MCF 10A (cell line): ENCODE data around the gene ADGRF3. TPM values are rescaled to one million over a fixed set of nuclear protein-coding genes. Genes with fewer than 3 reads are reported as not detected.
"Not testable (repeated sequence)": the region's sequence is repeated elsewhere in the genome, so short reads cannot be mapped to it uniquely, and the experiment has no call there.

ENCODE experiments used
- BruUV-seq: library from RNA; stranded (reverse); fragments of 400-500 nt; replicated peaks from 2 replicates; lab custom pipeline; 2021; lab: Mats Ljungman, UMichigan
- CTCF ChIA-PET: fragments of 300-600 bp; sonication (Branson Sonifier 250); formaldehyde crosslinking; extraction: SDS; loops from one replicate; lab custom pipeline; 2021; ENCODE audit warnings: antibody characterized with exemption, inconsistent platforms; lab: Yijun Ruan, JAX
- POLR2A ChIA-PET: fragments of 300-600, 350-650 bp; sonication (Branson Sonifier 250); formaldehyde crosslinking; extraction: SDS; loops from one replicate; lab custom pipeline; 2020; ENCODE audit warnings: antibody characterized with exemption, inconsistent platforms; lab: Yijun Ruan, JAX
- DNase-seq: peaks from one replicate; pipeline ENCODE4 v3.0.0-alpha.2; 2018; ENCODE audit not compliant: unreplicated experiment
- H3K27ac Mint-ChIP-seq: one replicate; pipeline ENCODE4 v1.8.0; 2022; ENCODE audit warnings: mild to moderate bottlenecking, low read depth, mixed read lengths; ENCODE audit not compliant: unreplicated experiment
- H3K27me3 Mint-ChIP-seq: one replicate; pipeline ENCODE4 v1.8.0; 2022; ENCODE audit warnings: mixed read lengths; ENCODE audit not compliant: insufficient read depth, unreplicated experiment
- H3K36me3 Mint-ChIP-seq: one replicate; pipeline ENCODE4 v1.8.0; 2022; ENCODE audit warnings: mild to moderate bottlenecking, moderate library complexity, mixed read lengths; ENCODE audit not compliant: insufficient read depth, unreplicated experiment
- H3K4me1 Mint-ChIP-seq: one replicate; pipeline ENCODE4 v1.8.0; 2022; ENCODE audit warnings: mixed read lengths; ENCODE audit not compliant: insufficient read depth, unreplicated experiment
- H3K4me3 Mint-ChIP-seq: one replicate; pipeline ENCODE4 v1.8.0; 2022; ENCODE audit warnings: mild to moderate bottlenecking, moderate library complexity, mixed read lengths; ENCODE audit not compliant: unreplicated experiment
- H3K9me3 Mint-ChIP-seq: one replicate; pipeline ENCODE4 v1.8.0; 2022; ENCODE audit warnings: mixed read lengths; ENCODE audit not compliant: unreplicated experiment
- intact Hi-C: fragments of 100-400 bp; cut with micrococcal nuclease; formaldehyde crosslinking; loops from 2 replicates; pipeline ENCODE4 v1.14.1; 2022
- total RNA-seq: library from RNA; stranded (reverse); gene quantifications from 2 replicates; pipeline ENCODE4 v1.2.3, GENCODE V29; 2022
- TF ChIP-seq, protein P1 (sequence below): fragments of 200-600 bp; IDR thresholded peaks from one replicate; pipeline ENCODE4 v1.8.0; 2022; ENCODE audit warnings: antibody characterized with exemption, mild to moderate bottlenecking; ENCODE audit not compliant: unreplicated experiment

The ADGRF3 gene
- total RNA-seq, 1 experiment from 2014 or later: not detected

DNA sequence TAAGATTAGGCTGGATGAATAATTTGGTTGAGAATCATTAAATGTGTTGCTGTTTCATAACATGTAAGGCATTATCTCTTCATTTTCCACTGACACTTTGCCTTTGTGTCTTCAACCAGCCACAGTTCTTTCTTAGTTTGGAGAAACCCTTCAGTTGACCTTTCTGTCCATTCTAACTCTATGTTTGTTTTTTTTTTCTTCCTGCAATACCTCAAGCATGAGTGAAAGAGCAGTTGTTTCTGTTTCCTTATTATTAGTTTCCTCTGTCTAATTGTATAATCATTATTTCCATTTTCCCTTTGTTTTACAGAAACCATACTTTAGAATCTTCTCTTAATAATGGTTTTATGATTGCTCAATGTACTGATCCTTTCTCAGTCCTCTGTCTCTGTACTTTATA, 76.2 kb downstream of the ADGRF3 start:
- Mint-ChIP-seq H3K9me3 (no peaks in the 10 kb centered on the region), H3K36me3 (peaks cover 43% of the 10 kb centered on the region), H3K4me3 (no peak overlapping the region), H3K27ac (peak overlapping the region; percentile 50), H3K4me1 (peaks cover 34% of the 10 kb centered on the region), H3K27me3 (no peaks in the 10 kb centered on the region)
- DNase-seq: no peak
- TF ChIP-seq, protein P1, sequence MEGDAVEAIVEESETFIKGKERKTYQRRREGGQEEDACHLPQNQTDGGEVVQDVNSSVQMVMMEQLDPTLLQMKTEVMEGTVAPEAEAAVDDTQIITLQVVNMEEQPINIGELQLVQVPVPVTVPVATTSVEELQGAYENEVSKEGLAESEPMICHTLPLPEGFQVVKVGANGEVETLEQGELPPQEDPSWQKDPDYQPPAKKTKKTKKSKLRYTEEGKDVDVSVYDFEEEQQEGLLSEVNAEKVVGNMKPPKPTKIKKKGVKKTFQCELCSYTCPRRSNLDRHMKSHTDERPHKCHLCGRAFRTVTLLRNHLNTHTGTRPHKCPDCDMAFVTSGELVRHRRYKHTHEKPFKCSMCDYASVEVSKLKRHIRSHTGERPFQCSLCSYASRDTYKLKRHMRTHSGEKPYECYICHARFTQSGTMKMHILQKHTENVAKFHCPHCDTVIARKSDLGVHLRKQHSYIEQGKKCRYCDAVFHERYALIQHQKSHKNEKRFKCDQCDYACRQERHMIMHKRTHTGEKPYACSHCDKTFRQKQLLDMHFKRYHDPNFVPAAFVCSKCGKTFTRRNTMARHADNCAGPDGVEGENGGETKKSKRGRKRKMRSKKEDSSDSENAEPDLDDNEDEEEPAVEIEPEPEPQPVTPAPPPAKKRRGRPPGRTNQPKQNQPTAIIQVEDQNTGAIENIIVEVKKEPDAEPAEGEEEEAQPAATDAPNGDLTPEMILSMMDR: no peak
- ChIA-PET POLR2A (interaction anchor here (0.8 to 20.6 kb wide), 10 partner anchors 8 to 392 kb away, joined by 3 to 694 read pairs (median 8); partner anchors contain the start of genes ADGRF3, ASXL2, HADHA and HADHB), CTCF (interaction anchor here (0.6 to 1.4 kb wide), 4 partner anchors 12 to 60 kb away, joined by 3 to 5 read pairs (median 4); partner anchors contain the start of gene HADHB)
- intact Hi-C loops: no loop called here
- no TSS peak for BruUV-seq

DNA sequence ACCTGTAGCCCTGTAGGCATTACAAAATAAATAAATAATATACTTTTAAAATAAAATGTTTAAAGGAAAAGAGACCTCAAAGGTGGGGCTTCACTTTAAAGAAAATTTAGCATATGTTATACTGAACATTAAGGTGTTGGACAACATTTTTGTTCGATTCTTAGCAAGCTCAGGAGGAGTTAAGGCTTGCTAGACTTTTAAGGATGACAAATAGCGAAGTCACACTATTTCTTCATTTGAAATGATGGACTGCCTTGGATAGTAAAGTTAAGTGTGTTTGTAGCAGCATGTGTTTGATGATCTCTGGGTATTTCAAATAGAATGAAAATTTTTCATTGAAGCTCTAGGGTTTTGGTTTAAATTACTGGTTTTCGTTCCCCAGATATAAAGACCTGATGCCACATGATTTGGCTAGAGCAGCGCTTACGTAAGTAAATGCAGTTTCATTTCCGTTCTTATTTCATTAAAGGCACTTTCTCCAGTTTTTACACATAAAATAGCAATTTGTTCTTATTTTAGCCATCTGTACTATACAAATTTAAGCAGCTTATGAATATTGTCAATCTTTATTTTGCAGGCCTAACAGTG, 76.9 kb downstream of the ADGRF3 start:
- peak overlapping the region; percentile 50 for H3K27ac Mint-ChIP-seq
- H3K4me1 Mint-ChIP-seq: peaks cover 28% of the 10 kb centered on the region
- ChIA-PET POLR2A (interaction anchor here (0.8 to 20.6 kb wide), 12 partner anchors 9 to 391 kb away, joined by 3 to 694 read pairs (median 7); partner anchors contain the start of genes ADGRF3, ASXL2, HADHA and HADHB), CTCF (interaction anchor here (0.6 to 1.4 kb wide), 4 partner anchors 11 to 250 kb away, joined by 3 to 4 read pairs (median 3); partner anchors contain the start of gene HADHB)
- peaks cover 44% of the 10 kb centered on the region for H3K36me3 Mint-ChIP-seq
- no peak overlapping the region for H3K4me3 Mint-ChIP-seq
- intact Hi-C loops: no loop called here
- TF ChIP-seq, protein P1: no peak
- BruUV-seq: no TSS peak
- no peaks in the 10 kb centered on the region for H3K27me3 Mint-ChIP-seq
- DNase-seq: peak; percentile 42
- H3K9me3 Mint-ChIP-seq: no peaks in the 10 kb centered on the region

DNA sequence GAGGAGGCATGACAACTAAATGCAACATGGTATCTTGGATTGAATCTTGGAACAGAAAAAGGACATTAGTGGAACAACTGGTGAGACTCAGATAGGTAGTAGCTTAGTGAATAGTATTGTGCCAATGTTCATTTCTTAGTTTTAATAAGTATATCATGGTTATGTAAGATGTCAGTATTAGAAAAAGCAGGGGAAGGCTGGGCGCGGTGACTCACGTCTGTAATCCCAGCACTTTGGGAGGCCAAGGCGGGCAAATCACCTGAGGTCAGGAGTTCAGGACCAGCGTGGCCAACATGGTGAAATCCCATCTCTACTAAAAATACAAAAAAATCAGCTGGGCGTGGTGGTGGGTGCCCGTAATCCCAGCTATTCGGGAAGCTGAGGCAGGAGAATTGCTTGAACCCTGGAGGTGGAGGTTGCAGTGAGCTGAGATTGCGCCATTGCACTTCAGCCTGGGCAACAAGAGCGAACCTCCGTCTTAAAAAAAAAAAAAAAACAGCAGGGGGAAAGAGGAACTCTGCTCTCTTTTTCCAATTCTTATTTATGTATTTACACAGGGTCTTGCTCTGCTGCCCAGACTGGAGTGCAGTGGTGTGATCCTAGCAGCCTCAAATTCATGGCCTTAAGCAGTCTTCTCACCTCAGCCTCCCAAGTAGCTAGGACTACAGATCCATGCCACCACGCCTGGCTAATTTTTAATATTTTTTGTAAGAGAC, 77.8 kb downstream of the ADGRF3 start:
- CTCF ChIA-PET: interaction anchor here (1.2 kb wide), 1 partner anchor 24 kb away, joined by 4 read pairs; the partner anchor contains the start of gene HADHB

DNA sequence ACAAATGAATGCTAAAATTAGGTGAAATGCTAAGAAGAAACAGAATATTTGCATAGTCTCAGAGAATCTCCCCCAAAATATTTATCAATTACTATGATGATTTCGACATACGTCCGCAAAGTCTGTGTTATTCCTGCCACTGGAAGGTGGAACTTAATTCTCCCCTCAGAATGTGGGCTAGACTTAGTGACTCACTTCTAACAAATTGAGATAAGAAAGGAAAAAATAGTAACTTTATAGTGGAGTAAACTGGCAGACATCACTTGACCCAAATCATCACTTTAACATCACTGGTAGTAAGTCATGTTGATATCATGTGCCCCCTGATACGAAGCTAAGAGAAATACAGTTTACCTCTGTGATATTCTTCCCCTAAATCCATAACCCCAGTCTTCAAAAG, 78.4 kb downstream of the ADGRF3 start:
- ChIA-PET CTCF (no interaction called here), POLR2A (interaction anchor here (0.6 to 20.6 kb wide), 10 partner anchors 8 to 77 kb away, joined by 3 to 694 read pairs (median 5); partner anchors contain the start of genes ADGRF3, HADHA, HADHB and SELENOI)
- H3K4me1 Mint-ChIP-seq: peaks cover 23% of the 10 kb centered on the region
- H3K9me3 Mint-ChIP-seq: no peaks in the 10 kb centered on the region
- BruUV-seq: no TSS peak
- TF ChIP-seq, protein P1: no peak
- H3K27me3 Mint-ChIP-seq: no peaks in the 10 kb centered on the region
- H3K4me3 Mint-ChIP-seq: no peak overlapping the region
- DNase-seq: peak; percentile 35
- H3K36me3 Mint-ChIP-seq: peaks cover 54% of the 10 kb centered on the region
- intact Hi-C loops: no loop called here
- no peak overlapping the region for H3K27ac Mint-ChIP-seq

More for the DNA sequence above, 77.8 kb downstream of the ADGRF3 start:
- Mint-ChIP-seq H3K27ac (peak overlapping the region; percentile 50), H3K36me3 (peaks cover 53% of the 10 kb centered on the region), H3K4me1 (peaks cover 28% of the 10 kb centered on the region)
- H3K9me3 Mint-ChIP-seq, BruUV-seq, H3K27me3 Mint-ChIP-seq, intact Hi-C loops, H3K4me3 Mint-ChIP-seq: not testable (repeated sequence)
- POLR2A ChIA-PET: interaction anchor here (0.6 to 20.6 kb wide), 15 partner anchors 9 to 77 kb away, joined by 3 to 694 read pairs (median 4); partner anchors contain the start of genes ADGRF3, HADHA, HADHB and SELENOI
- DNase-seq: peak; percentile 66

DNA sequence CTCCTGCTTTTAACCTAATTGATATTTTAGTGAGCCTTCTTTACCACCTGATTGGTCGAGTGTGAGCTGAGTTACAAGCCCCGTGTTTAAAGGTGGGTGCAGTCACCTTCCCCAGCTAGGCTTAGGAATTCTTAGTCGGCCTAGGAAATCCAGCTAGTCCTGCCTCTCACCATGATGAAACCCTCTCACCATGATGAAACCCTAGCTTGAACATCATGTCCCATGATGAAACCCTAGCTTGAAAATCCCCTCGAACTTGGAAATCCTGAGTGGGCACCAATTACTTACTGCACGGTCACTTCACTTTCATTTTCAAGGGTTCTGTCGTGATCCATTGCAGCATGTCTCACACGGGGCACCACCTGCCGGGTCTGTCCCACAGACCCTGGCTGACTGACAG, 87.8 kb downstream of the ADGRF3 start:
- H3K27me3 Mint-ChIP-seq, H3K27ac Mint-ChIP-seq, H3K4me3 Mint-ChIP-seq, BruUV-seq, DNase-seq, H3K4me1 Mint-ChIP-seq, H3K9me3 Mint-ChIP-seq, intact Hi-C loops: not testable (repeated sequence)
- CTCF ChIA-PET: interaction anchor here (0.5 to 1.9 kb wide), 5 partner anchors 11 to 212 kb away, joined by 3 to 5 read pairs (median 3); no protein-coding TSS in a partner anchor
- peaks cover 74% of the 10 kb centered on the region for H3K36me3 Mint-ChIP-seq
- POLR2A ChIA-PET: interaction anchor here (0.6 to 20.6 kb wide), 5 partner anchors 11 to 46 kb away, joined by 3 to 694 read pairs (median 8); partner anchors contain the start of genes HADHA and HADHB
